ENCODE measurements around the gene LRRTM2.

DNA sequence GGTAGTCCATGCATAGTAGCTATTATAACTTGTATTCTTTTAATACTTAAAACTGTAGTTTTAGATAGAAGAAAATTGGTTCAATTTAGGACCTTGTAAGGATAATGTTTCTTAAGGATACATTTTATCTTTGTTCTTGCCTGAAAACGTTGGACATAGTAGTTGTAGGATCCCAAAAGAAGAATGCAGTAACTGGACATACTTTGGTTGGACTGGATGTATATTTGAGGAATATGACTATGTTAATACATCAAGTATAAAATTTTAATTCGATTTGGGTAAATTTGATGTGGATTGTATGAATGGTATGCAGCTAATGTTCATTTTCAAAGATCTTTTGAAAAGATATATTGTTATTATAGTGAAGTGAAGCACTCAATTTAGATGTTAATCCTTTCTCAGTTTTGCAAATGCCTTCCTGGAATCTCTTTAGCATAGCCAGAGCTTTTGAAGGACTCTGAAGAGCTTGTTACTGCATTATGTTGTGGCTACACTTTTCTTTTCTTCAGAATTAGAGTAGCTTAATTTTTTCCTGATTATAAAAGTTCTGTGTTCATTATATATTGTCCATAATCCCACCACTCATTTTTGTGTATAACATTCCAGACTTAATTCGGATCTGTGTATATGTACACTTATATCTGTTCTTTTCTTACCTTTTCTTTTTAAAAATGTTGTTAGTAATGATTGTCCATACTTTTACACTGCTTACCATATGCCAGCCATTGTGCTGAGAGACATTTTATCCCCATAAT is 41.2 kb downstream of the LRRTM2 start:
- TF ChIP-seq NFIC (IDR thresholded peaks at IDR 0.05) (no peak), FOXM1 (IDR thresholded peaks at IDR 0.05; ENCODE audit: borderline replicate concordance, low read depth) (no peak), TEAD4 (IDR thresholded peaks at IDR 0.05) (no peak), CREB1 (IDR thresholded peaks at IDR 0.05; ENCODE audit: low read depth) (no peak), TAF1 (IDR thresholded peaks at IDR 0.05; ENCODE audit: low read depth) (no peak), TCF12 (IDR thresholded peaks at IDR 0.05; ENCODE audit: low read depth) (no peak), CEBPB (IDR thresholded peaks at IDR 0.05) (no peak), EP300 (IDR thresholded peaks at IDR 0.05; ENCODE audit: borderline replicate concordance) (no peak), EGR1 (IDR thresholded peaks at IDR 0.05) (no peak)
- TF ChIP-seq, protein P1, sequence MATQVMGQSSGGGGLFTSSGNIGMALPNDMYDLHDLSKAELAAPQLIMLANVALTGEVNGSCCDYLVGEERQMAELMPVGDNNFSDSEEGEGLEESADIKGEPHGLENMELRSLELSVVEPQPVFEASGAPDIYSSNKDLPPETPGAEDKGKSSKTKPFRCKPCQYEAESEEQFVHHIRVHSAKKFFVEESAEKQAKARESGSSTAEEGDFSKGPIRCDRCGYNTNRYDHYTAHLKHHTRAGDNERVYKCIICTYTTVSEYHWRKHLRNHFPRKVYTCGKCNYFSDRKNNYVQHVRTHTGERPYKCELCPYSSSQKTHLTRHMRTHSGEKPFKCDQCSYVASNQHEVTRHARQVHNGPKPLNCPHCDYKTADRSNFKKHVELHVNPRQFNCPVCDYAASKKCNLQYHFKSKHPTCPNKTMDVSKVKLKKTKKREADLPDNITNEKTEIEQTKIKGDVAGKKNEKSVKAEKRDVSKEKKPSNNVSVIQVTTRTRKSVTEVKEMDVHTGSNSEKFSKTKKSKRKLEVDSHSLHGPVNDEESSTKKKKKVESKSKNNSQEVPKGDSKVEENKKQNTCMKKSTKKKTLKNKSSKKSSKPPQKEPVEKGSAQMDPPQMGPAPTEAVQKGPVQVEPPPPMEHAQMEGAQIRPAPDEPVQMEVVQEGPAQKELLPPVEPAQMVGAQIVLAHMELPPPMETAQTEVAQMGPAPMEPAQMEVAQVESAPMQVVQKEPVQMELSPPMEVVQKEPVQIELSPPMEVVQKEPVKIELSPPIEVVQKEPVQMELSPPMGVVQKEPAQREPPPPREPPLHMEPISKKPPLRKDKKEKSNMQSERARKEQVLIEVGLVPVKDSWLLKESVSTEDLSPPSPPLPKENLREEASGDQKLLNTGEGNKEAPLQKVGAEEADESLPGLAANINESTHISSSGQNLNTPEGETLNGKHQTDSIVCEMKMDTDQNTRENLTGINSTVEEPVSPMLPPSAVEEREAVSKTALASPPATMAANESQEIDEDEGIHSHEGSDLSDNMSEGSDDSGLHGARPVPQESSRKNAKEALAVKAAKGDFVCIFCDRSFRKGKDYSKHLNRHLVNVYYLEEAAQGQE (IDR thresholded peaks at IDR 0.05; ENCODE audit: low read depth): no peak
- TF ChIP-seq, protein P2, sequence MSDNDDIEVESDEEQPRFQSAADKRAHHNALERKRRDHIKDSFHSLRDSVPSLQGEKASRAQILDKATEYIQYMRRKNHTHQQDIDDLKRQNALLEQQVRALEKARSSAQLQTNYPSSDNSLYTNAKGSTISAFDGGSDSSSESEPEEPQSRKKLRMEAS (IDR thresholded peaks at IDR 0.05): no peak
- TF ChIP-seq, protein P3, sequence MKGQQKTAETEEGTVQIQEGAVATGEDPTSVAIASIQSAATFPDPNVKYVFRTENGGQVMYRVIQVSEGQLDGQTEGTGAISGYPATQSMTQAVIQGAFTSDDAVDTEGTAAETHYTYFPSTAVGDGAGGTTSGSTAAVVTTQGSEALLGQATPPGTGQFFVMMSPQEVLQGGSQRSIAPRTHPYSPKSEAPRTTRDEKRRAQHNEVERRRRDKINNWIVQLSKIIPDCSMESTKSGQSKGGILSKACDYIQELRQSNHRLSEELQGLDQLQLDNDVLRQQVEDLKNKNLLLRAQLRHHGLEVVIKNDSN (IDR thresholded peaks at IDR 0.05): no peak

Measured in Ishikawa (cell line).